Measurements from ENCODE around the gene CRYZ.

The CRYZ gene

GRCh38 chr1:74729741-74730478, 2.9 kb downstream of the CRYZ start:
- DNase-seq = no peak

GRCh38 chr1:74728736-74729135, 4.1 kb downstream of the CRYZ start:
- no peak for DNase-seq

GRCh38 chr1:74726063-74726462, 6.8 kb downstream of the CRYZ start:
- no peak for DNase-seq

GRCh38 chr1:74717626-74718025, 15.2 kb downstream of the CRYZ start:
- no peak for DNase-seq

DNA sequence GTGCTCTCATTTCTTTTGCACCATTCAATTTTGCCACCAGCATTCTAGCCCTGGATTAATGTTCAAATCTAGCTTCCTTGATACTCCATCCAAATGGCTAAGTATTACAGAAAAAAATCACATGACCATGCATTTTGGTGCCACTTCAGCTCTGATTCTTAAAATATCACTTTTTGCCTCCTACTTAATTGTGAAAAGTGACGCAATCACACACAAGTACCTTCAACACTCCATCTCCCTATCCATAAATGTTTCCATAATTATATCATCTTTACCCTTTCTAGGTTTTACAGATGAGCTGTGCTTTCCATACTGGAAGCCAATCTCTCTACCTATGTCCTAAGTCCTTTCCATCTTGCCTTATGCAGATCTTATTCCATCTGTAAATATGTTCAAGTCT, 16.0 kb downstream of the CRYZ start:
- DNase-seq = no peak

DNA sequence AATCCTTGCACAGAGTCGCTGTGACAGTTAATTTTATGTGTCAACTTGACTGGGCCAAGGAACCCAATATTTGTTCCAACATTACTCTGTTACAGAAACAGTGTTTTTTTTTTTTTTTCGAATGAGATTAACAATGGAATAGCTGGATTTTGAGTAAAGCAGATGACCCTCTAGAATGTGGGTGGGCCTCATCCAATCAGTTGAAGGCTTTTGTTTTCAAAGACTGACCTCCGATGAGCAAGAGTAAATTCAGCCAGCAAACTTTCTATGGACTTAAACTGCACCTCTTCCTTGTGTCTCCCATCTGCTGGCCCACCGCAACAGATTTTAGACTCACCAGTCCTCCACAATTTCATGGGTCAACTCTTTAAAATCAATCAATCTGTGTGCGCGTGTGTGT, 17.0 kb downstream of the CRYZ start:
- DNase-seq = no peak

GRCh38 chr1:74715236-74715502, 17.7 kb downstream of the CRYZ start:
- no peak for DNase-seq

DNA sequence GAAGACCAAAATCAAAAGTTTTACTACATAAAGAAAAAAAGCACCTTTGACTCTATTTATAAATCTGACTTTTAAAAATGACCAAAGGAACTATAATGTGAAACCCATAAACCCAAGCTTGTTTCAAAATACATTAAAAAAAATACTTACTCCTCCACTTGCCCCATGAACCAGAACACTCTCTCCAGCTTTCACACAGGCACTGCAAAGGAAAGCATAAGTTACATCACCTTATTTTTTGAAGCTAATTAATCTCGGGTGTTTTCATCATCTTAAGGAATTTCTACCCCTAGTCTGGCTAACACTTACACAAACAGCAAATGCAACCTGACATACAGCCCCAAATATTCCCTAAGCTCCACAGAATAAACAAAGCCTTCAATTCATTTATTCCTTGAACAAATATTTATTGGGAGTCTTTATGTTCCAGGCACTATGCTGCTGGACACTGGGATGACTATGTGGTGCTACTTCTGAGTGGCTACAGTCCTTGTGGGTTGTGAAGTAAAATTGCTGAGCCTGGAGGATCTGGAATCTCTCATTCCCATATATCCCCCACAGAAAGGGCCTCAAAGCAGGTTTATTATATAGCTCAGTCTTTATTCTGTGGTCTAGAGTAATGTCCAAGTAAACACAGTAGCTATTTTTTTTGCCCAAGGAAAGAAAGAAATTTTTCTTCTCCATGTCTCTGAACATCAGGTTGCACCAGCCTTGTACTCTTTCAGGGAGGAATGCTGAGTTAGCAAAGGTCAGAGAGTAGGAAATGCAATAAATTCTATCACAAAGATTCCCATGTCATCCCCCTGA, 18.2 kb downstream of the CRYZ start:
- no peak for DNase-seq

DNA sequence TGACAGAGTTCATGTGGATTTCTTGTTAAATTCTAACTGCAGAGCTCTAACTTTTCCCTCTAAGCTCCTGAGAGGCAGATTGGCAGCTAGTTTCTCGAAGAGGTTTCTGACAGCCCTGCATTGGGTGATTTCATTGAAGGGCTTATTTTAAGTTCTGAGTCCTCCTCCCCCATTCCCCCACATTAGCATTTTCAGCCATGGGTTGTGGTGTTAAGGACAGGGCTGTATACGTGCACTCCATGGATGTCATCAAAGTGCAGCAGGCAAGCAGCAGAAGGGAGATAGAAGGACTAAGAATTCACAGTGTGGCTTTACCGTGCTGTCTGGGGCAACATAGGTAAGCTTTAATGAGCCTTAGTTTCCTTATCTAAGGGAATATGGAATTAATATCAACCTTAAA, 19.0 kb downstream of the CRYZ start:
- DNase-seq = no peak

DNA sequence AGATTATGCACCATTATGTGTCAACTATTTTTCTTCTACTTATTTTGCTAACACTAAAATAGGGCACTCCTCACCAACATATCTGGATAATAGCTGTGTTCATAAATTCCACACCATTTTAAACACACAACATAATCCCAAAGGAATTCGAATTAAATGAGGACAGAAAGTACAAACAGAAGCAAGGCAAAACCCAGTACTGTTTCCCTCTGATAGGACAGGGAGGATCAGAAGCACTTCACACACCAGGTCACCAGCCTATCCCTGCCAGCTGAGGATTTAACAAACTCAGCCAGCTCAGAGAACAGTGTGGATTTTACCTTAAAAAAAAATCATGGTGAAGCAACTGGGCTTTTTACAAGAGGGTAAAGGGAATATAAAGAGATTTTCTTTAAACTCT, 20.0 kb downstream of the CRYZ start:
- DNase-seq = no peak

DNA sequence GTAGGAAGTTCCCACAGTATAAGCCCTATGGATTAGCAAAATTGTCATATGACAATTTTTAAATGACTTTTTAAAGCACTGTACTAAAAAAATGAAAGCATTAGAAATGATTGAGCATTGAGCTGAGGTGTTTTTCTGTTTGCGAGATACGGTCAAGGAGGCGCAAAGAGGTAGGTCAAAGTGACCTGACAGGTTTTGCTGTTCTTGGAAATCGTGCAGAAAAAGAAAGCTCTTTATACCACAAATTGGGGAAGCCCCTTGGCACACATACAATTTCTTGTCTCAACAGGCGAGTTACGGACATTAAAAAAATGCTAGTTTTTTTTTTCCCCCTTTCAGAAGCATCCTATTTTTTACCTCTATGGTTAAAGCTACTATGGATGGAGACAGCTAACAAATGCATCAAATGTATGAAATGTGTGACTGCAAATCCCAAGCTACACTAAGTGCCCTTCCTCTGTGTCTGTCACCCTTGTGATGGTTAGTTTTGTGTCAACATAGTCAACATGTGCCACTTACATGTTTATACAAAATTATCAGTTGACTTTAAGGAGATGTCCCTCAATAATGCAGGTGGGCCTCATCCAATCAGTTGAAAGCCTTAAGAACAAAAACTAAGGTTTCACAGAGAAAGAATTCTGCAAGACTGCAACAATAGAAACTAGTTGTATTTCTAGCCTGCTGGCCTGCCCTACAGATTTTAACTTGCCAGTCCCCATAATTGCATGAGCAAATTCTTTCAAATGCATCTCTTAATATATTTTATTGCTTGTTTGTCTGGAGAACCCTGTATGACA, 29.3 kb downstream of the CRYZ start:
- no peak for DNase-seq

DNA sequence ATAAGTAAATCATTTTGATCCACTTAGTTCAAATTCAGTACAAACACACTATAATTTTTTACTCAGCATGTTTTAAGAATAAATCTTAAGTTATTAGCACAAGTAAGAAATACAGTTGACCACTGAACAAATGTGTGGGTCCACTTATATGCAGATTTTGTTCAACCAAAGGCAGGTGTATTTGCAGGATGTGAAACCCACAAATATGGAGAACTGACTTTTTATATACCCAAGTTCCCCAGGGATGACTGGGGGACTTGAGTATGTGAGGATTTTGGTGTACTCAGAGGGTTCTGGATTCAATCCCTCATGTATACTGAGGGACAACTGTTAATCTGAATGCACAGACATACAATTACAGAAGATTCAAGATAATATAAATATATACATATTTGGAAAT, 33.5 kb downstream of the CRYZ start:
- no peak for DNase-seq

DNA sequence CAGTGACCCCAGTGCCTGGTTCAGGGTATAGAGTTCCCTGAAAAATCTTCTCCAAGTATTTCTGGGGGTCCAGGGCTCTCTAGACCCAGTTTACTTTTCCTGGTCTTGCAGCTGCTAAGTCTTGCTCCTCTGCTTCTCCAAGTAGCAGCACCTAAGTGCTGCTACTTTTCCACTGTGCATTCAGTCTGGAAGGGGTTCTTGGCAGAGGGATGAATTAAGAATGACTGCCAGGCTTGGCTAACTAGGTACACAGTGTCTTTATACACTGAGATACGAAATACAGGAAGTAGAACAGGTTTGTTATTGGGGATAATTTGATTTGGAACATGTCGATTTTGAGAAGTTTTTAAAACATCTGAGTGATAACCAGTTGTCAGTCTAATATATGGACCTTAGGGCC, 35.0 kb downstream of the CRYZ start:
- no peak for DNase-seq

DNA sequence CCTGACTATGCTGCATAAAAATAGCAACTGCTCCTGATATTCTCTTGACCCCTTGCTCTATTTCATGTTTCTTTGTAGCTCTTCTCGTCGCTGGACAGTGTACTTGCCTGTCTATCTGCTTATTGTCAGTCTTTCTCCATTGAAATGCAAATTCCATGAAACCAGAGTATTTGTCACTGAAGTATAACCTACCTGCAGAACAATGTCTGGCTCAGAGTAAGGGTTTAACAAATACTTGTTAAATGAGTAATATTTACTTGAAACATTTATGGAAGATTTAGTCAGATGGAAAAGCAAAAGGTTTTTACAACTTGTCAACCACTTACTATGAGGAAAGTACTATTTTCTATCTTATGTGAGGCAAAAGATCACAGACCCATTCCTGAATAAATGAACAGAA, 39.4 kb downstream of the CRYZ start:
- DNase-seq = no peak

DNA sequence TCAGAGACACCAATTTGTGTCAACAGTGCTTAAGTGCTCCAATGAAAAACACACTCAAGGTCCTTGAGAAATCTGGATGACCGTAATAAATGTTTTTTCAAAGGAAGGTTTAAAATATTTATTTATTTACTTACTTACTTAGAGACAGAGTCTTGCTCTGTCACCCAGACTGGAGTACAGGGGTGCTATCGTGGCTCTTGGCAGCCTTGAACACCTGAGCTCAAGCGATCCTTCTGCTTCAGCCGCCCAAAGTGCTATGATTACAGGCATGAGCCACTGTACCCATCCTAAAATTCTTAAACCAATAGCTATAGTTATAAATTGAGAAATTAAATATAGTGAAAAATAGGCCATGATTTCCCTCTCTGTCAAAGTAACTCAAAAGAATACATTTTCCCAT, 41.9 kb downstream of the CRYZ start:
- no peak for DNase-seq

GRCh38 chr1:74690364-74690696, 42.5 kb downstream of the CRYZ start:
- no peak for DNase-seq

DNA sequence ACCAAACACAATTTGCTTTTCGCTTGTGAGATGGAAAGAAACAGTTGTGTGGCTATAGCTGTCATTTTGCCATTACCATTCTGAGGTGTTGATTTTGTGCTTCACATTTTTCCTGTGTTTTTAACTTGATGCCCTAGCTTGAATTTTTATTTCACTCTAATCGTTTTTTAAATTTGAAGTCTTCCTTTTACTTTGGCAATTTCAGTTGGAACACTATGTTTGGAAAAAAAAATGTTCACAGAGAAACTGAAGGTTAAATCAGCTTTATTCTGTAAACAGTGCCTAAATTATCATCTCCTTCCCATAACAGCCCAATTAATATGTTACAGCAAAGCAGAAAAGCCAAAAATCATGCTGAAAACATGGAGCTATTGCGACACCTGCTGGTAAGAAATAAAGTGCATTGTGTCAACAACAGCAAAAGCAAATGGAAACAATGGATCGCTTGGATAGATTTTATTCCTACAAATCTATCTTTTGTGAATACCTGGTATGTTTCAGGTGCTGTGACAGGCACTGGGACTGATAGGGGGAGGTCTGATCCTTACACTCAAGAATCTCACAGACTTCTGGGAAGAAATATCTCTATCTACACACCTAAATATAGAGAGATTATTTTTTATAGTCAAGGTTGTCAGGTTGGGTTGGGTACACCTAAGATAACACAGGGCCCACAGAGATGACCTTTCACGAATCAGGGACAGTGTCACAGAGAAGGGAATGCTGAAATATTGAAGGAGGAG, 43.1 kb downstream of the CRYZ start:
- DNase-seq = no peak

- DNase-seq = no peak
These were observed 45.9 kb downstream of the CRYZ start for GRCh38 chr1:74686928-74687327.

- DNase-seq = no peak
These were observed 48.5 kb downstream of the CRYZ start for GRCh38 chr1:74684301-74684700.

- no peak for DNase-seq
These were observed 49.2 kb downstream of the CRYZ start for GRCh38 chr1:74683656-74684055.

GRCh38 chr1:74681851-74682250, 51.0 kb downstream of the CRYZ start:
- no peak for DNase-seq

DNA sequence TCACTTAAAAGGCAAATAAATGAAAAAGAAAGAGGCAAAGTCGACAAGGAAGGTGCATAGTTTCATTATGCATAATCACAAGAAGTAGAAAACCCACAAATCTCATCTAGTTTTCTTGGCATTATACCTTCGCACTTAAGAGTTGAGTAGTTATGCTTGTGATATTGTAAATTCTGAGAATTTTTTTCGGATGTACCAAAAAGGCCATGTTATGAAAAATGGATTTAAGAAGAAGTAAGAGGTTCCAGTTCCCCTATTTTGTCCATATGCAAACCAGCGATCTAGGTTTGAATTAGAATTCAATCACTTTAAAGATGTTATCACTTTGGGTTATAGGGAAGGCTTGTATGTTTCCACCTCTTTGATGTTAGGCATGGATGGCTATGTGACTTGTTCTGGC, 51.4 kb downstream of the CRYZ start:
- no peak for DNase-seq

DNA sequence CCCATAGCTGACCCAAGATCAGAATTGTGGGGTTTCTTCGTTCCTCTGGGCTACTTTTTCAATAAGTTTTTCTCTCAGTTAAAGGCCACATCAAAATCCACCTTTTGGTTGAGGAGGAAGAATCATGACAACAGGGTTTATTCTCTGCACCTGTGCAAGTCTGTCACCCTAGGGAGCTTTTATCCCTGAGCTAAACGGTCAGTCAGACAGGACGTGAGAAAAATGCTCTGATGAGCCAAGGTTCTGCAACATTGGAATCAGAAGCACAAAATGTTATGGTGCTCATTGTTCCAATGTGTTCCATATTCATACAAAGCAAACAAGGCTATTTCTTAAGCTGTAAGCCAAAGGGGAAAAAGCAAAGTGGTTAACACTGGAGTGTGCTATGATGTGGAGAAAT, 51.8 kb downstream of the CRYZ start:
- no peak for DNase-seq

DNA sequence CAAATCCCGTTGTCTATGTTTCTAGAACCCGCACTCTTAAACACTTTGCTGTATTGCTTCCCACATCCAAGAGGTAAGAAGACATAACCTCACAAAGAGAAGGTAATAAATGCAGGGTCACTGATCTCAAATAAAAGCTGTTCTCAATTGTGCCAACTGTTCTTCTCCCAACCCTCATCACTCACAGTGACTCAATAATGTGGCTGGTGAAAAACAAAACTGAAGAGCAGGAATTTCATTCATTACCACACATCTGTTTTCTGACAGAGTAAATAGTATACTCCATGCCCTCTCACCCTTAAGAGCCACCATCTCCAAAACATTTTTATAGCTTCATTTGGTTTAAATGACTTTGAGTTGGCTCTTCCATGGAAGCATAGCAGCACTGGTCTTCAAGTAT, 53.0 kb downstream of the CRYZ start:
- DNase-seq = no peak

Data from cortex of kidney (tissue), 1 donor.